ENCODE measurements around the gene USP15.
"Not testable (repeated sequence)": the region's sequence is repeated elsewhere in the genome, so short reads cannot be mapped to it uniquely, and the experiment has no call there.

The USP15 gene

GRCh38 chr12:62342614-62343303, 82.6 kb downstream of the USP15 start:
- 94 to 95% methylated on average over 10 of the region's 10 CpGs for WGBS, 2 experiments
- not testable (repeated sequence) for H3K4me1 ChIP-seq (ENCODE audit: control insufficient read depth, insufficient read depth, low read length); H3K27ac ChIP-seq (ENCODE audit: insufficient read depth, low read depth, low read length, poor library complexity, severe bottlenecking); H3K4me3 ChIP-seq (ENCODE audit: insufficient read depth, low read depth, low read length); H3K36me3 ChIP-seq (ENCODE audit: control insufficient read depth, insufficient read depth, low read length); H3K27me3 ChIP-seq (ENCODE audit: control insufficient read depth, insufficient read depth, low read length, poor library complexity, severe bottlenecking); H3K9me3 ChIP-seq (ENCODE audit: control insufficient read depth, low read length)

- H3K27ac ChIP-seq (ENCODE audit: insufficient read depth, low read depth, low read length, poor library complexity, severe bottlenecking); H3K27me3 ChIP-seq (ENCODE audit: control insufficient read depth, insufficient read depth, low read length, poor library complexity, severe bottlenecking); H3K4me3 ChIP-seq (ENCODE audit: insufficient read depth, low read depth, low read length); H3K9me3 ChIP-seq (ENCODE audit: control insufficient read depth, low read length); H3K4me1 ChIP-seq (ENCODE audit: control insufficient read depth, insufficient read depth, low read length); H3K36me3 ChIP-seq (ENCODE audit: control insufficient read depth, insufficient read depth, low read length): not testable (repeated sequence)
- 96% methylated on average over 9 of the region's 9 CpGs for WGBS, 2 experiments
Measured at GRCh38 chr12:62343304-62344120, 83.3 kb downstream of the USP15 start.

- 85% methylated on average over 4 of the region's 4 CpGs for WGBS, 2 experiments
Measured at GRCh38 chr12:62344731-62345556, 84.7 kb downstream of the USP15 start.

GRCh38 chr12:62345667-62346066, 85.5 kb downstream of the USP15 start:
- no peaks in the 10 kb centered on the region for H3K27me3 ChIP-seq (ENCODE audit: control insufficient read depth, insufficient read depth, low read length, poor library complexity, severe bottlenecking)
- WGBS, 2 experiments: 93% methylated on average over 6 of the region's 6 CpGs

More at GRCh38 chr12:62344731-62345556, 84.7 kb downstream of the USP15 start:
- not testable (repeated sequence) for H3K27me3 ChIP-seq (ENCODE audit: control insufficient read depth, insufficient read depth, low read length, poor library complexity, severe bottlenecking); H3K36me3 ChIP-seq (ENCODE audit: control insufficient read depth, insufficient read depth, low read length); H3K4me3 ChIP-seq (ENCODE audit: insufficient read depth, low read depth, low read length); H3K27ac ChIP-seq (ENCODE audit: insufficient read depth, low read depth, low read length, poor library complexity, severe bottlenecking); H3K9me3 ChIP-seq (ENCODE audit: control insufficient read depth, low read length); H3K4me1 ChIP-seq (ENCODE audit: control insufficient read depth, insufficient read depth, low read length)

GRCh38 chr12:62346817-62347216, 86.6 kb downstream of the USP15 start:
- H3K4me3 ChIP-seq (ENCODE audit: insufficient read depth, low read depth, low read length): no peak overlapping the region
- no peaks in the 10 kb centered on the region for H3K9me3 ChIP-seq (ENCODE audit: control insufficient read depth, low read length)
- H3K36me3 ChIP-seq (ENCODE audit: control insufficient read depth, insufficient read depth, low read length): no peaks in the 10 kb centered on the region
- no CpG with 5 or more reads among the region's 1 CpG for WGBS, 2 experiments
- H3K27me3 ChIP-seq (ENCODE audit: control insufficient read depth, insufficient read depth, low read length, poor library complexity, severe bottlenecking): no peaks in the 10 kb centered on the region
- no peak overlapping the region for H3K27ac ChIP-seq (ENCODE audit: insufficient read depth, low read depth, low read length, poor library complexity, severe bottlenecking)
- H3K4me1 ChIP-seq (ENCODE audit: control insufficient read depth, insufficient read depth, low read length): no peaks in the 10 kb centered on the region

More at GRCh38 chr12:62345667-62346066, 85.5 kb downstream of the USP15 start:
- H3K27ac ChIP-seq (ENCODE audit: insufficient read depth, low read depth, low read length, poor library complexity, severe bottlenecking): no peak overlapping the region
- H3K4me1 ChIP-seq (ENCODE audit: control insufficient read depth, insufficient read depth, low read length): no peaks in the 10 kb centered on the region
- no peak overlapping the region for H3K4me3 ChIP-seq (ENCODE audit: insufficient read depth, low read depth, low read length)
- H3K9me3 ChIP-seq (ENCODE audit: control insufficient read depth, low read length): no peaks in the 10 kb centered on the region
- H3K36me3 ChIP-seq (ENCODE audit: control insufficient read depth, insufficient read depth, low read length): no peaks in the 10 kb centered on the region

- 92 to 95% methylated on average over 4 of the region's 5 CpGs for WGBS, 2 experiments
Measured at GRCh38 chr12:62347922-62348650, 87.9 kb downstream of the USP15 start.

GRCh38 chr12:62350554-62350953, 90.3 kb downstream of the USP15 start:
- Histone ChIP-seq H3K4me1 (ENCODE audit: control insufficient read depth, insufficient read depth, low read length) (no peaks in the 10 kb centered on the region), H3K4me3 (ENCODE audit: insufficient read depth, low read depth, low read length) (no peak overlapping the region), H3K27ac (ENCODE audit: insufficient read depth, low read depth, low read length, poor library complexity, severe bottlenecking) (no peak overlapping the region), H3K27me3 (ENCODE audit: control insufficient read depth, insufficient read depth, low read length, poor library complexity, severe bottlenecking) (no peaks in the 10 kb centered on the region), H3K36me3 (ENCODE audit: control insufficient read depth, insufficient read depth, low read length) (no peaks in the 10 kb centered on the region), H3K9me3 (ENCODE audit: control insufficient read depth, low read length) (no peaks in the 10 kb centered on the region)
- WGBS, 2 experiments: 65 to 69% methylated on average over 2 of the region's 2 CpGs

More at GRCh38 chr12:62347922-62348650, 87.9 kb downstream of the USP15 start:
- Histone ChIP-seq H3K27ac (ENCODE audit: insufficient read depth, low read depth, low read length, poor library complexity, severe bottlenecking) (no peak overlapping the region), H3K4me1 (ENCODE audit: control insufficient read depth, insufficient read depth, low read length) (no peaks in the 10 kb centered on the region), H3K27me3 (ENCODE audit: control insufficient read depth, insufficient read depth, low read length, poor library complexity, severe bottlenecking) (no peaks in the 10 kb centered on the region), H3K4me3 (ENCODE audit: insufficient read depth, low read depth, low read length) (no peak overlapping the region), H3K36me3 (ENCODE audit: control insufficient read depth, insufficient read depth, low read length) (no peaks in the 10 kb centered on the region), H3K9me3 (ENCODE audit: control insufficient read depth, low read length) (no peaks in the 10 kb centered on the region)

- Histone ChIP-seq H3K27me3 (ENCODE audit: control insufficient read depth, insufficient read depth, low read length, poor library complexity, severe bottlenecking) (no peaks in the 10 kb centered on the region), H3K4me1 (ENCODE audit: control insufficient read depth, insufficient read depth, low read length) (no peaks in the 10 kb centered on the region), H3K36me3 (ENCODE audit: control insufficient read depth, insufficient read depth, low read length) (no peaks in the 10 kb centered on the region), H3K27ac (ENCODE audit: insufficient read depth, low read depth, low read length, poor library complexity, severe bottlenecking) (no peak overlapping the region), H3K9me3 (ENCODE audit: control insufficient read depth, low read length) (no peaks in the 10 kb centered on the region), H3K4me3 (ENCODE audit: insufficient read depth, low read depth, low read length) (no peak overlapping the region)
- WGBS, 2 experiments: 80% methylated on average over 1 of the region's 1 CpG; no CpG with 5 or more reads in 1 of the 2 experiments
Measured at GRCh38 chr12:62351326-62351725, 91.1 kb downstream of the USP15 start.

GRCh38 chr12:62361048-62361447, 100.8 kb downstream of the USP15 start:
- 97 to 100% methylated on average over 2 of the region's 2 CpGs for WGBS, 2 experiments
- Histone ChIP-seq H3K36me3 (ENCODE audit: control insufficient read depth, insufficient read depth, low read length) (no peaks in the 10 kb centered on the region), H3K4me3 (ENCODE audit: insufficient read depth, low read depth, low read length) (no peak overlapping the region), H3K27me3 (ENCODE audit: control insufficient read depth, insufficient read depth, low read length, poor library complexity, severe bottlenecking) (no peaks in the 10 kb centered on the region), H3K27ac (ENCODE audit: insufficient read depth, low read depth, low read length, poor library complexity, severe bottlenecking) (no peak overlapping the region), H3K4me1 (ENCODE audit: control insufficient read depth, insufficient read depth, low read length) (no peaks in the 10 kb centered on the region), H3K9me3 (ENCODE audit: control insufficient read depth, low read length) (no peaks in the 10 kb centered on the region)

Measured in ectodermal cell (in vitro differentiated cells).